NCI-H526 (cell line): ENCODE results near the gene DDX5.
A peak's percentile ranks its signal among the peaks of the same experiment; 100 is the strongest.
"Not testable (repeated sequence)": the region's sequence is repeated elsewhere in the genome, so short reads cannot be mapped to it uniquely, and the experiment has no call there.

Source experiments
- DNase-seq, 2 experiments: peaks; one replicate each; lab custom pipeline; 2025; lab: John Stamatoyannopoulos, UW

Gene DDX5

DNA sequence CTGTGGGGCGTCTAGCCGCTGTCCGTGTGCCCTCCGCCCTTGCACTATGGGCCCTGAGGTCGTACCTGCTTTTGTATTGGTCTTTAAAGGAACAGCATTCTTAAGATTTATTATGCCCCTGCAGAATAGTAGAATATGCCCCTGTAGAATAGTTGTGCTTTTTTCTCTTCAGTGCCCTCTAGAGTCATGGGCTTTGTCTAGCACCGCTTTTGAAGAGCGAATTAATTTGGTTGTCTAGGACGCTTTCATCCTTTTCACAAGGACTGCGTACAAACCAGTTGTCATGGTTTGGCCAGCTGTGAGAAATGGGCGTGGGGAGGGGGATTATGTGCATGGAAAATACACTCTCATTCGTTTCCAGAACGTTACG, 1.3 kb upstream of the DDX5 start:
- DNase-seq: peak; percentile 73 to 76

DNA sequence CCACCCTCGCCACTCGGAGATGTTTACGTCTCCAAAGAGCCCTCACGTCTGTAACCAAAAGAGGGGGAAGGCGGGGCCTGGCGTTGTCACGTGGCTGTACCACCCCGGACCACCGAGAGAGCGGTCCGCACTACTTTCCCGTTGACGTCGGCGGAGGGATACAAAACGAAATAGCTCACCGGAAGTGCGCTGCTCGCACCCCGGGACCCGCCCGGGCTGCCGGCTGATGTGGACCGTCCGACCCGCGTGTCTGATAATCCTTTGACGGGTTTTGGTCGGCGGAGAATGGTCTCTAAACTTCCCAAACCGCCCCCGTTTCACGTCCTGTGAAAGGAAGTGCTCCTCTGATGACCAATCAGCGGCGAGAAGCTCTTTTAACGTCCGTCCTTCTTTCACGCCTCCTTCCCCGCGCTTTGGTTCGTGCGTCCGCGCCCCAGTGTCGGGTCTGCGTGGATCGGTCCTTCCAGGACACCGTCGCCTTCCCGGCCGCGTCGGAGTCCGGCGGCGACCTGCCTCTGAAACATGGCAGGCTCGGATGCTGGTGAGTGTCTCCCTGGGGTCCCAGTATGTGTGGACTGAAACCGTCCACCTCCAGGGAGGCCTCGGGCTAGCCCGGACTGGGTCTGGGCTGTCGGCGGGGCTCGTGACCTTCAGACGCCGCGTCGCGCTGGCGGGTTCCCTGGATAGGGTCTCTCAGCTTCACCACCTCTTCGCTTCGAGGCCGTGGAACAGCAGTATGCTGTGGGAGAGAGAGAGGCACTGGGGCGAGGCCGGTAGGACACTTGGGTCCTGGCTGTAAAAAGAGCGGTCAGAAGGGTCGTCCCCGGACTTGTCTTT, 705 bp upstream of the DDX5 start, which contains the start of gene CEP95:
Gene CEP95 (plus strand): TSS at position 402 of the 837 bp plus-strand sequence. CDS start 121 bp downstream, at position 523.
- peak; percentile 97 to 99 for DNase-seq

GRCh38 chr17:64505340-64506200, 519 bp downstream of the DDX5 start:
- DNase-seq: peak; percentile 54 to 87

- DNase-seq: no peak
Measured at GRCh38 chr17:64504769-64505339, 1.2 kb downstream of the DDX5 start.

GRCh38 chr17:64503821-64504768, 2.0 kb downstream of the DDX5 start:
- no peak for DNase-seq

- DNase-seq: no peak
Measured at GRCh38 chr17:64503341-64503740, 2.7 kb downstream of the DDX5 start.

DNA sequence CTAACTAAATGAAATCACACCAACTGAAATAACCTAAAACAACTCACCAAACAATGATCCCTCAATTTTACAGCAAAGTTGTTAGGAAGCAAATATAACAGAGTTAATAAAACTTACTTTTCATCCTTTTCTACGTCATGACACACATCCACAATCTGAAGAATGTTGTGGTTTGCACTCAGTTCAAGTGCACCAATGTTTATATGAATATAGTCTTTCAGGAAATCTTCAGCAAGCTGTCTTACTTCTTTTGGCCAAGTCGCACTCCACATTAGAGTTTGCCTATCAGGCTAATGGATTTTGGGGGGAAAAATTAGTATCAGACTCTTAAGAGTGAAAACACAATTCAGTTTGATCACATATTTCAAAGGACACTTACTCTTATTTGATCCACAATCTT, 3.3 kb downstream of the DDX5 start:
- no peak for DNase-seq

DNA sequence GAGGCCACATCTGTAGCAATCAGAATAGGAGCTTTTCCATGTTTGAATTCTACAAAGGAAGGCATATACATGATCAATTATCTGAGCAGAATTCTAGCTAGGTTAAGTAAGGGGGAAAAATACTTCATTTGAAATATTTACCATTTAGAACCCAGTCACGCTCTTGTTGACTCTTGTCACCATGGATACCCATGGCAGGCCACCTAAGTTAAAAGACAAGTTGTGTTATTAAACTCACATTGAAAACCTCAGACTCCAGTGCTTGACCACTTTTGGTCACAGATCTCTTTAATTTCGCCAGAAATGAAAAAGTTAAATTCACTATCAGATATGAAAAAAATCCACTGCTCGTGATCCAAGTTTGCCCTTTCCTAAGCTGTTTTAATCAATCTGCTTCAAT, 4.1 kb downstream of the DDX5 start:
- DNase-seq: no peak

DNA sequence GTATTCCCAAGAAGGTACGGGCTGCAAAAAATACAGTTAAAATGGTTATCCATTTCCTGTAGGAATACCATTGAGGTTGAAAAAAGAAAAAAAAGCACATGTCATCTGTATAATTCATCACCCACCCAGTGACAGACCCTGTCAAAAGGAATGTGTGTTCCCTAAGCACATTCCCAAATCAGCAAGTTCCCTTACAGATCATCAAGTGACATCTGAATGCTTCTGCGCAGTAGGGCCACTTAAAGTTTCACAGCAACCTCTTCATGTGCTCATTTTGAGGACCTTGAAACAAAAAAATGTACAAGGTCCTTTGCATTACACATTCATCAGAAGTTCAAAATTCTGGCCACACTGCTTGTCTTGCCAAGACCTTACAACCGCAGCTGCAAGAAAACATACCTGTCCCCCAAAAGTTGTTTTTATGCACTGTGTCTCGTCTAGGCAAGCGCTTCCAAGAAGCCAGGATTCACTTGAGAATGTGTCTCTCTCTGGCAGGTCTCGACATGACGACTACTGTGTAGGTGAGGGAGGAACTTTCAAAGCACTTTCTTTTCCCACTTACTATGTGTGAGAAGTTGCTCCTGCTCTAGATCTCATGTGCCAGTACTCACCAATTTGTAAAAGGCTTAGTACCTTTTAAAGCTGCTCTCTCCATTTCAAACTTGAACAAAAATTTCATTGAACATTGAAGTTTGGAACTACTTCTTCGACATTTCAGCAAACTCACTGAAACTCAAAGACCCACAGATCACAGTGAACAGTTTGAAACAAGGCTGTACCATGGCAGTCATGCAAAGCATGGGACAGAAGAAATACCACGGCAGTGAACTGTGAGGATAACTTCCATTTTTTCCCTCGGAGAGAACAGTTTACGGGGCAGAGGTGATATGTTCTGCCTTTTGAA, 5.0 kb downstream of the DDX5 start:
- no peak for DNase-seq

GRCh38 chr17:64500487-64500859, 5.6 kb downstream of the DDX5 start:
- DNase-seq: no peak

GRCh38 chr17:64499805-64500486, 6.1 kb downstream of the DDX5 start:
- DNase-seq: peak in 1 of 2 experiments; percentile 20

GRCh38 chr17:64498308-64499203, 7.5 kb downstream of the DDX5 start:
- DNase-seq: no peak

DNA sequence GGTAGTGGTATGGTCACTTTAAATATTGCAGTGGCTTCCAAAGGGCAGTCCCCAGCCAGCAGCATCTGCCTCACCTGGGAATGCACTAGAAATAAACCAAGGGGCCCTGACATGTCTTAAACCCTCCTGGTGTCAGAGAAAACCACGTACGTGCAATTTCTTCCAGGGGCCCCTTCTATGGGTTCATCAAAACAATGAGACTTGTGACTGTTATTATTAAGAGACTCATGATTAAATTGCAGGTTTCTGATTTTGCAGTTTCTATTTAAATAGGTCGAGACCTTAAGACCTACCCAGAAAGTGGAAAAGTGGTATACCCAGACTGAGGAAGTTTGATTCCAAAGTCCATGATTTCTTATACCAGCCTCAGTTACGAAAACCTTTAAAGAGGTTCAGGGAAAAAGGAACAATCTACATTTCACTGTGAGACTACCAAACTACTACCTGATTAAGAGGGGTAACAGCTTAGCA, 8.5 kb downstream of the DDX5 start:
- DNase-seq: no peak

DNA sequence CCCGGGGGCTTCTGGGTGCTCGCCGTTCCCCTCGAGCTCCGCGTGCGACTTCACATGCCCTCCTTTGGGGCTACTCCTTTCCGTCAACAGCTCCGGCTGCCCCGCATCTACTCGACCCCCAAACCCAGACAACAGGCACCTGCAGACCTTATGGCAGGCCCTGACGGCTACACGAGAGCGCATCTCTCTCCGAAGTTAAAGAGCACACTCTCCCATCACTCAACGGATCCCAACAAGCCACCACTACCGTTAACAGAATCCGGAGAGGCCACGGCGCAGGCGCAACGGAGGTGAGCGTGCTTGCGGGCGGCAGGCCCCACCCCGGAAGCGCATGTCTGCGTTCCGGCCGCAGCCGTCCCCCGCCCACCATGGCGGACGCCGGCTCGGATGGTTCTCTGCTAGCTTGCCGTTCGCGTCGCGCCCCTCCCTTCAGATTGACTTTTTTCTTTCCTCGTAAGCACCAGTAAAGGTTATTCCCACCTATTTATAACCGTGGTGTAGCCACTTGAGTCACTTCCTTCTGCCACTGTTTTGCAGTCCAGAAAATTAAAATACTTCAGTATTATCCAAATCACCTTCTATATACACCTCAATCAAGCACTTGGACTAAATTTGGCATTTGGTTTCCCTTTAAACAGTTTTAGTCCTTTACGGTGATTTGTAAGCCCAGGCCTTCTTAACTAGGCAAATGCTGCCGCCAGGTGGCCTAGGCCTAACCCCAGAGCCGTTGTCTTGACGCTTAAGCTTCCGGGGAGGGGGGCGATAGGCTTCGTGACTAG, 9.1 kb downstream of the DDX5 start, which contains the start of gene POLG2:
Gene POLG2 (minus strand): TSS at position 269 of the 779 bp plus-strand sequence. CDS start 86 bp downstream, at position 183.
- DNase-seq: peak; percentile 90 to 97

DNA sequence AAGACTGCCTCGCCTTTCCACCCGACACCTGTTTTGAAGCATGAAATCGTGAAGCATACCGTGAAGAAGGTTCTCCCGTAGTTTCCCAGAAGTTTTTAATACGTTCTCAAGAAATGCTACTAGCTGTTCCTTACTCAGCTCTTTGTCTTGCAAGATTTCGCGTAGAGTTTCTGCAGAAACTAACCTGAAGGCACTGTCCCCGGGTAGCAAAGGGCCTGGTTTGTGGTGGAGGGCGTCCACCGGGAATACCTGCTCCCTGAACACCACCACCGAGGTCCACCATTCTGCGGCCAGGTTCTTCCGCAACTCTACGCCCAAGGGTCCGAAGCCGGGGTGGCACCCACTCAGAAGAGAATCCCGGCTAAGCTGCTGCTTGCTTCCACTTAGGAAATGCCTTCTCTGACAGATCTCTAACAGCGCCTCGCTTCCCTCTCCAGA, 9.7 kb downstream of the DDX5 start:
- no peak for DNase-seq

GRCh38 chr17:64495300-64495699, 10.8 kb downstream of the DDX5 start:
- DNase-seq: not testable (repeated sequence)

DNA sequence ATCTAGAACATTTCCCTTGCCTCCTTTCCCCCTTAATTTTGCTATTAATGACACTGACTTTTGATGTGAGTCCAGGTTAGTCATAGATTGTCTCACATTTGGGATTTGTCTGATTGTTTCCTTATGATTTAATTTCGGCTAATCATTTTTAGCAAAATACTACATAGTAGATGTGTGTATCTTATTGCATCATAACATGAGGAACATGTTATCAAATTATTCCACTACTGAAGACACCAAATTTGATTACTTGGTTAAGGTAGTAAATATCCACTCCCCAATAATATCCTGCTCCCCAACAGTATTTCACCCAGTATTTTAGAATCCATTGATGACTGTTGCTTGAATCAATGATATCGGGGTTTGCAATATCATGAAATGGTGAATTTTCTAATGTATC, 12.0 kb downstream of the DDX5 start:
- DNase-seq: no peak
